ENCODE data around the gene TMEM240.
A peak's percentile ranks its signal among the peaks of the same experiment; 100 is the strongest.
"Not testable (repeated sequence)": the region's sequence is repeated elsewhere in the genome, so short reads cannot be mapped to it uniquely, and the experiment has no call there.

TMEM240 gene

DNA sequence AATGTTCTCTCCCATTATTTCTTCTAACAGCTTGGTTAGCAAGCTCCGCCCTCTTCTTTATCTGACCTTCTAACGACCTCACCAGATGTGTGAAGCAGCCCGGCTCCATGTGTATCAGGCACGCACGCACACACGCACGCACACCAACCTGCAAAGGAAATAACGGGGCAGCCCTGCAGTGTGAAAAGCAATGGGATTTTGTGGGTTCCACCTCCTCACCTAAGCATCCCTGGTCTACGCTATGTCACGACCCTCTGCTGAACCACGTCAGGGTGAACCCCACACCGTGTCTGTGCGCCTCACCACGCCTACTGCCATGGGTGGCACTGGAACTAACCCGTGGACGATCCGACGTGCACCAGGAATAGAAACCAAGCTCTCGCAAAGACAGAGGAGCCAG, 23.8 kb upstream of the TMEM240 start:
- H3K4me3 ChIP-seq (ENCODE audit: low read length): no peak overlapping the region
- no peak for DNase-seq (ENCODE audit: low read depth)
- TF ChIP-seq, protein P1, sequence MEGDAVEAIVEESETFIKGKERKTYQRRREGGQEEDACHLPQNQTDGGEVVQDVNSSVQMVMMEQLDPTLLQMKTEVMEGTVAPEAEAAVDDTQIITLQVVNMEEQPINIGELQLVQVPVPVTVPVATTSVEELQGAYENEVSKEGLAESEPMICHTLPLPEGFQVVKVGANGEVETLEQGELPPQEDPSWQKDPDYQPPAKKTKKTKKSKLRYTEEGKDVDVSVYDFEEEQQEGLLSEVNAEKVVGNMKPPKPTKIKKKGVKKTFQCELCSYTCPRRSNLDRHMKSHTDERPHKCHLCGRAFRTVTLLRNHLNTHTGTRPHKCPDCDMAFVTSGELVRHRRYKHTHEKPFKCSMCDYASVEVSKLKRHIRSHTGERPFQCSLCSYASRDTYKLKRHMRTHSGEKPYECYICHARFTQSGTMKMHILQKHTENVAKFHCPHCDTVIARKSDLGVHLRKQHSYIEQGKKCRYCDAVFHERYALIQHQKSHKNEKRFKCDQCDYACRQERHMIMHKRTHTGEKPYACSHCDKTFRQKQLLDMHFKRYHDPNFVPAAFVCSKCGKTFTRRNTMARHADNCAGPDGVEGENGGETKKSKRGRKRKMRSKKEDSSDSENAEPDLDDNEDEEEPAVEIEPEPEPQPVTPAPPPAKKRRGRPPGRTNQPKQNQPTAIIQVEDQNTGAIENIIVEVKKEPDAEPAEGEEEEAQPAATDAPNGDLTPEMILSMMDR (conservative IDR thresholded peaks at IDR 0.05; ENCODE audit: low read length): no peak

DNA sequence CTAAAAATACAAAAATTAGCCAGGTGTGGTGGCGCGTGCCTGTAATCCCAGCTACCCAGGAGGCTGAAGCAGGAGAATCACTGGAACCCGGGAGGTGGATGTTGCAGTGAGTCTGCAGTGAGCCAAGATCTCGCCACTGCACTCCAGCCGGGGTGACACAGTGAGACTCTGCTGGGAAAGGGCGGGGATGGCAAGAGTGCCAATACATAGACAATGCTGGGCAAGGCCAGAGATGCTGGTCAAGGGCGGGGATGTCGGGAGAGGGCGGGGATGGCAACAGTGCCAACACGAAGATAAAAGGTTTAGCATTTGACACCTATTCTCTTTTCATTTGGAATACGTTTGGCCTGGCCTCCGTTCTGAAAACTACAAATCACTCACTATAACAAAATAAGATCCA, 23.3 kb upstream of the TMEM240 start:
- H3K4me3 ChIP-seq (ENCODE audit: low read length): no peak overlapping the region
- no peak for DNase-seq (ENCODE audit: low read depth)
- TF ChIP-seq, protein P1 (conservative IDR thresholded peaks at IDR 0.05; ENCODE audit: low read length): no peak

DNA sequence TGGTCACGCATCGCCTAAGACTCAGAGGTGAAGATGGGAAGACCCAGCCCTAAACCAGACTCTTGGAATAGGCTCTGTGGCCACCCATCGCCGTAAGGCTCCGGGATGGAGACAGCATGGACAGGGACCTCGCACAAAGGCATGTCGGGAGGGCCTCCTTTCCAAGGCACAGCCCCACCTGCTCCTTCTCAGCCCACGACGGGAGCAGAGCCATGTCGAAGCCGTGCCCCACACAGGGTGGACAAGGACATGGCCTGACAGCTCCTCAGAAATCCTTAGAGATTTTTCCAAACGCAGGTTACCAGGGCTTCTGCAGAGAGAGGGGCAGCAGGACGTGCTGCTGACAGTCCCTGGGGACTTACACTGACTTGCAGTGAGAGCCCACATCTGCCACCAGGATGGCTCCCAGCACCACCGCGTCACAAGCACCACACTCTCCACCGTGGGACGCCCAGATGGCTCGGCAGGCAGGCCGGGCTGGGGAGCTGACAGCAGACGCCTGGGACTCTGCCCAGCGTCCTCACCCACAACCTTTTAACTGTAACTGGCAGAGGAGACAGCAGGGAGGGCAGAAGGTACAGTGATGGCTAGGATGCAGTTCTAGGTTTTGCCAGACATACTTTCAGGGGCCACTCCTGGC, 22.3 kb upstream of the TMEM240 start:
- no peak overlapping the region for H3K4me3 ChIP-seq (ENCODE audit: low read length)
- peak; percentile 14 for DNase-seq (ENCODE audit: low read depth)
- TF ChIP-seq, protein P1 (conservative IDR thresholded peaks at IDR 0.05; ENCODE audit: low read length): no peak

DNA sequence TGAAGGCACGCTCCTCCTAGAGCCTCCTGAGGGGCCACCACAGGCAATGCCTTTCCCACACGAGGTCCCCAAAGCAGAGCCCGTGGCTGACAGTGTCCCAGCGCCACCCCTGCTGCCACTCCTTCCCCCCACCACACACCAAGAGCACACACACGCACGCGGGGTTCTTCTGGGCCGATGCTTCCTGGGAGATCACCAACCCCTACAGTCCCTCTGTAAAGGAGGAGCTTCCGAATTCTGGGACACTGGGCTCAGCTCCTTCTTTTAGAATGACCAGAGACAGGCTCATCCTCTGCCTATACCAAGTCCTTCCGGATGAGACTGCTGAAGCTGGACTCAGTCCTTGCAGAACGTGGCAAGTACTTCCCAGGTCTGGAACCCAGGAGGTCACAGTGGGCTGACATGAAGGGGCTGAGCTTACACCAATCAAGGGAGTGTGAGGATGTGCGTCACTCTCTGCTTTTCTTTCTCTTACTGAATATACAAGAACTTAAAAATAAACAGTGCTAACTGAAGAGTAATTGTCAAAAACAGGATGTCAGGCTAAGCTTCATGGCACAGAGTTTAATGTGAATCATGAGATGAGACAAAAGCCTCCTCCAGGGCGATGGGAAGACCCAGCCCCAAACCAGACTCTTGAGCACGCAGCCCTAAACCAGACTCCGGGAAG, 21.5 kb upstream of the TMEM240 start:
- TF ChIP-seq, protein P1 (conservative IDR thresholded peaks at IDR 0.05; ENCODE audit: low read length): no peak
- DNase-seq (ENCODE audit: low read depth): no peak
- no peak overlapping the region for H3K4me3 ChIP-seq (ENCODE audit: low read length)

DNA sequence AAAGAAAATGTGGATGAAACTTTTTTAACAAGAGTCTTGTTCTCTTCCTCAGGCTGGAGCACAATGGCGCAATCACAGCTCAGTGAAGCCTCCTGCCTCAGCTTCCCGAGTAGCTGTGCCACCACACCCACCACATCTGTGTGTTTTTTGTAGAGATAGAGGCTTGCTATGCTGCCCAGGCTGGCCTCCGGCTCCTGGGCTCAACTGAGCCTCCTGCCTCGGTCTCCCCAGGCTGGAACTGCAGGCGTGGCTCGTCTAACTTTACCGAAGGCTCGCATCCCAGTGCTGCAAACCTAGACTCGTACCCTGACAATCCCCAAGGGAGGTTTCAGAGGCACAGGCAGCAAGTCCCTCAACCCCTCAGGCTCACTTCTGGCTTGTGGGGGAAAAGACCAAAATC, 19.8 kb upstream of the TMEM240 start:
- H3K4me3 ChIP-seq (ENCODE audit: low read length): no peak overlapping the region
- TF ChIP-seq, protein P1 (conservative IDR thresholded peaks at IDR 0.05; ENCODE audit: low read length): no peak
- DNase-seq (ENCODE audit: low read depth): no peak

DNA sequence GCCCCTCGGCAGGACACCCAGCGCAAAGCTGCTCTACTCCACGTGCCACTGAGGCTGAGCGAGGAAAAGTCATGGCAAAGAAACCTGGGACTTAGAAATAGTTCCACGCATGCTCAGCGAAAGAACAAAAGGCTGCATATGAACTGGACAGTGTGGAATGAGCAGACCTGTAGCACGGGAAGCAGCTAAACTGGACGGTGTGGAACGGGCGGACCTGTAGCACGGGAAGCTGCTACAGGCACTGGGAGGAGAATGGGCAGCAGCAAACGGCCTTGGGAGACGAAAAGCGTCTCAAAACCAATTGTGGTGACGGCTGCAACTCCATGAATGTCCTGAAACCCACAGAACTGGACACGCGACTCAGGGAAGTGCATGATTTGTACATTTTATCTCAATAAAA, 18.6 kb upstream of the TMEM240 start:
- TF ChIP-seq, protein P1 (conservative IDR thresholded peaks at IDR 0.05; ENCODE audit: low read length): no peak
- no peak overlapping the region for H3K4me3 ChIP-seq (ENCODE audit: low read length)
- no peak for DNase-seq (ENCODE audit: low read depth)

DNA sequence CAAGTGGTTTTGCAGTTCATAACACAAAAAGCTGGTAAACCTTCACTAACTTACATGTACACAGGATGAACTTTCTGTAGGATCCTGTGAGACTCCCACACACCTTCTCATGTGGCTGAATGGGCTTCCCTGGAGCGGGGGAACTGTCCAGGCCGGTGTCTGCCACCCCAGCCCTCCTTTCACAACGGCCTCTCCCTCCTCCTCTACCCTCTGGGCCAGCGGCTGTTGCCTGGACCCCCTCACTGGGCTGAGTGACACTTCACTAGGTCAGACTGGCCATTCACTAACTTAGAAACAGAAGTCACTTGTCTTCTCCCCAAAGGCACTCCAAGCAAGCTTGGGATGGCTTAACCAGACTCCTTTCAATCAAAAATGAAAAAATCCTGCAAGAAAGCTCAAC, 18.2 kb upstream of the TMEM240 start:
- H3K4me3 ChIP-seq (ENCODE audit: low read length): no peak overlapping the region
- DNase-seq (ENCODE audit: low read depth): no peak
- TF ChIP-seq, protein P1 (conservative IDR thresholded peaks at IDR 0.05; ENCODE audit: low read length): no peak

DNA sequence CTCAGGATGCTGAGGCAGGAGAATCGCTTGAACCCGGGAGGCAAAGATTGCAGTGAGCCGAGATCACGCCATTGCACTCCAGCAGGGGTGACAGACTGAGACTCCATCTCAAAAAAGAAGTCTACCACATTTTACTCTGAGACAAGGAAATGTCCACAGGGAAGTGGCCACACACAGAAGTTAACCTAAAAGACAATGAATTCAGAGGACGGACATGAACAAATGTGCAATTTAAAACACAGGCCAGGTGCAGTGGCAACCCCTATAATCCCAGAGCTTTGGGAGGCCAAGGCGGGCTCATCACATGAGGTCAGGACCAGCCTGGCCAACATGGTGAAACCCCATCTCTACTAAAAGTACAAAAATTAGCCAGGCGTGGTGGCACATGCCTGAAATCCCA, 17.3 kb upstream of the TMEM240 start:
- not testable (repeated sequence) for DNase-seq (ENCODE audit: low read depth); H3K4me3 ChIP-seq (ENCODE audit: low read length)

DNA sequence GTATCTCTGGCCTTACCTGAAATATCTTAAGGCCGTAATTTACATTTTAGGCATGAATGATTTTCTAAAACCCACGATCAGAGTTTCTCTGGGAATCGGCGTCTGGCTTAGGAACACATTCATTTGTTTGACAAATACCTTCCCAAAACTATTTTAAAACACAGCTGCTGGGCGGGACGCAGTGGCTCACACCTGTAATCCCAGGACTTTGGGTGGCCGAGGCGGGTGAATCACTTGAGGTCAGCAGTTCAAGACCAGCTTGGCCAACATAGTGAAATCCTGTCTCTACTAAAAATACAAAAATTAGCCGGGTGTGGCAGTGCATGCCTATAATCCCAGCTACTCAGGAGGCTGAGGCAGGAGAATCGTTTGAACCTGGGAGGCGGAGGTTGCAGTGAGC, 16.5 kb upstream of the TMEM240 start:
- not testable (repeated sequence) for H3K4me3 ChIP-seq (ENCODE audit: low read length); DNase-seq (ENCODE audit: low read depth)
